ENCODE results near the gene CKMT1A.

DNA sequence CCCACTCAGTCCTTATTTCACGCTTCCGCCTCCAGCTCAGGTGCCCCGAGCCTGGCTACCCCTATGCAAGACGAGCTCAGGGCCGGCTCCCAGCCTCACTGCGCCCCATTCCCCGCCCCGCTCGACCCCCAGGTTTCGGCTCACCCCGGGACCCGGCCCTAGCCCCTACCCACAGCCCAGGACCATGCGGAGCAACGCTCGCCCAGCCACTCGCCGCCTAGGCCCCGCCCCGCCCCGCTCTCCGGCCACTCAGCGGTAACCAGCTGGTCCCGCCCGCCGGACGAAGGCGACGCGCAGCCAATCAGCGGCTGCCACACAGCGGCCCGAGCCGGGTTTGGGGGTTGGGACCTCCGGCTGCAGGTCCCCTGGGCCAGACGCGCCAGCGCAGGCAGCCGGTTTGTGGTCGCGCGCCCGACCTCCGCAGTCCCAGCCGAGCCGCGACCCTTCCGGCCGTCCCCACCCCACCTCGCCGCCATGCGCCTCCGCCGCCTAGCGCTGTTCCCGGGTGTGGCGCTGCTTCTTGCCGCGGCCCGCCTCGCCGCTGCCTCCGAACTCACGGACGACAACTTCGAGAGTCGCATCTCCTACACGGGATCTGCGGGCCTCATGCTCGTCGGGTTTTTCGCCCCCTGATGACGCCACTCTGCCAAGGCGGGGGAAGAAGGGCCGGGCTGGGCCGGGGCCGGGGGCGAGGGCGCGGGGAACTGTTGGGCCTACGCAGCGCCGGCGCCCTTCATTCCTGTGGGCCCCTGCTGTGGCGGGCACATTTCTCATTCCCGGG is 44.8 kb upstream of the CKMT1A start, which contains the start of gene CATSPER2:
- TF ChIP-seq, protein P1, sequence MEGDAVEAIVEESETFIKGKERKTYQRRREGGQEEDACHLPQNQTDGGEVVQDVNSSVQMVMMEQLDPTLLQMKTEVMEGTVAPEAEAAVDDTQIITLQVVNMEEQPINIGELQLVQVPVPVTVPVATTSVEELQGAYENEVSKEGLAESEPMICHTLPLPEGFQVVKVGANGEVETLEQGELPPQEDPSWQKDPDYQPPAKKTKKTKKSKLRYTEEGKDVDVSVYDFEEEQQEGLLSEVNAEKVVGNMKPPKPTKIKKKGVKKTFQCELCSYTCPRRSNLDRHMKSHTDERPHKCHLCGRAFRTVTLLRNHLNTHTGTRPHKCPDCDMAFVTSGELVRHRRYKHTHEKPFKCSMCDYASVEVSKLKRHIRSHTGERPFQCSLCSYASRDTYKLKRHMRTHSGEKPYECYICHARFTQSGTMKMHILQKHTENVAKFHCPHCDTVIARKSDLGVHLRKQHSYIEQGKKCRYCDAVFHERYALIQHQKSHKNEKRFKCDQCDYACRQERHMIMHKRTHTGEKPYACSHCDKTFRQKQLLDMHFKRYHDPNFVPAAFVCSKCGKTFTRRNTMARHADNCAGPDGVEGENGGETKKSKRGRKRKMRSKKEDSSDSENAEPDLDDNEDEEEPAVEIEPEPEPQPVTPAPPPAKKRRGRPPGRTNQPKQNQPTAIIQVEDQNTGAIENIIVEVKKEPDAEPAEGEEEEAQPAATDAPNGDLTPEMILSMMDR (IDR thresholded peaks at IDR 0.05; ENCODE audit: low read depth, low read length), result no peak
- TF ChIP-seq EZH2phosphoT487 (IDR thresholded peaks at IDR 0.05; ENCODE audit: low read depth), result no peak

Measured in OCI-LY3 (cell line).